Activated CD8-positive, alpha-beta memory T cell treated with anti-CD3 and anti-CD28 coated beads for 36 hours (primary cell): ENCODE data around the gene CCDC70. TPM values are rescaled to one million over a fixed set of nuclear protein-coding genes. Genes with fewer than 3 reads are reported as not detected.

Experiments
- CTCF ChIA-PET: fragments of 350-600 bp; sonication (Branson Sonifier 250); formaldehyde crosslinking; loops from one replicate; lab custom pipeline; 2021; ENCODE audit warnings: antibody characterized with exemption; lab: Charles Lee
- POLR2A ChIA-PET: fragments of 350-600 bp; sonication (Branson Sonifier 250); formaldehyde crosslinking; loops from one replicate; lab custom pipeline; 2021; ENCODE audit warnings: antibody characterized with exemption; lab: Charles Lee
- total RNA-seq, 2 experiments: library from RNA; stranded (reverse); gene quantifications; one replicate each; pipeline ENCODE4 v1.2.3, GENCODE V29; 2021

Gene CCDC70
- total RNA-seq = under 1 TPM in 1 of 2 experiments, not detected in 1; 0.42 TPM

DNA sequence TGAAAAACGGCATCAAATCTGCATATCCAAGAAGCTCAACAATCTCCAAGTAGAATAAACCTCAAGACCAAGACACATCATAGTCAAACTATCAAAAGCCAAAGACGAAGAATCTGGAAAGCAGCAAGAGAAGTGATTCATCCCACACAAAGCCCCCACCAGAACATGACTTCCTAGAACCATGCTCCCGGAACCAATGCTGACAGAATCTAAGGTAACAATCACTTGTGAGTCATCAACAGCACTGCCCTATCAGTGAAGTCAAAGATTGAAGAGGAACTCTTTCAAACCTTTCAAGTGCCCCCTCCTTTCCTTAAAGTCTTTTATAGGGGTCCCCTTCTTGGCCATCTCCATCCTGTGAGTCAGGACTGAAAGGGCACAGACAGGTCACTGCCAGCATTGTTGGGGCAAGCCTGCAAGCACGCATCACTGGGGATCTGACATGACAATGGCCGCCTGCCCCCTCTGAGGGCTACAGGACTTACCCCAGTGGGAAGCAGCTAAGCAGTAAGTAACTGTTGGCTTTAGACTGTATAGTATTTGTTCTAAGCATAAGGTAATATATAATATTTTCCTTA, at the start of gene CCDC70:
TSS of gene CCDC70 (plus strand) at position 247 of the 578 bp plus-strand sequence. CDS start 3,443 bp downstream, outside the sequence.
- POLR2A ChIA-PET = no interaction called here
- CTCF ChIA-PET = interaction anchor here (1.8 kb wide), 1 partner anchor 12 kb away, joined by 5 read pairs; no protein-coding TSS in a partner anchor

GRCh38 chr13:51814071-51814470, 47.7 kb upstream of the CCDC70 start:
- POLR2A ChIA-PET = no interaction called here
- CTCF ChIA-PET = interaction anchor here (1.0 to 4.0 kb wide), 7 partner anchors 8 to 315 kb away, joined by 3 to 20 read pairs (median 7); partner anchors contain the start of genes ALG11 and NEK5

DNA sequence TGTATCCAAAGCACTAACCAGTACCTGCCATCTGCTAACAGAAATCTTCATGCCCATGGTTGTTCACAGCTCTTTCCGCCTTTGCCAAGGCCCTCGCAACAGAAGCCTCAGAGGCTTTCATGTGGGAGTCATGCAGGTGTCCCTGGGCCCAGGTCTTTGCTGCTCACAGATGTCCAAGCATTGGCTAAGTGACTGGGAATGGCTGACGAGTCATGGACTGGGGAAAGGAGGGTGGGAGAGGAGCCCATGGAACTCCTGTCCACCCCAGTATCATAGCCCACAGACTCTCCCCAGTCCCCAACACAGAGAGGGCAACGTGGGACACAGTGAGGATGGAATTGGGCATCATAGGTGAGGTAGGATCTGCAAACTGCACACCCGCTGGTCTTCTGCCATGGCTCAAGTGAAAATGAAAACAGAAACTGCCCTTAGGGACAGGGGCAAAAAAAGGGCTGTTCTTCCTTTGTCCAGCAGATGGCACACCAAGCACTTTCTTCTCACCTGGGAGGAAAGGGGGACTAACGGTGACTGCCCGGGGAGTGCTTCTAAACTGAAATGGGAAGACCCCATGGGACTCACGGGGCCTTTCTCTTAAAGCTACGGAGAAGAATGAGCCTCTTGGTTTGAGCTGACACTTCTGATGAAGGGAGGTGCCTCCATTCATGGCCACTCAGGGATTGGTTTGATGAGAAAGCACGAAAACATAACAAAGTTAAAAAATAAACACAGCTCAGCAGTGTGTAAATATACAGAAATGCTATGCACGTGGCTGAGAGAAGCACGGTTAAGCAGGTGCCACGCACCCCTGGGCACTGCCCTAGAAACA, 46.7 kb upstream of the CCDC70 start:
- ChIA-PET POLR2A (no interaction called here), CTCF (interaction anchor here (0.9 to 4.0 kb wide), 19 partner anchors 9 to 314 kb away, joined by 3 to 20 read pairs (median 4); partner anchors contain the start of genes ALG11 and NEK5)

DNA sequence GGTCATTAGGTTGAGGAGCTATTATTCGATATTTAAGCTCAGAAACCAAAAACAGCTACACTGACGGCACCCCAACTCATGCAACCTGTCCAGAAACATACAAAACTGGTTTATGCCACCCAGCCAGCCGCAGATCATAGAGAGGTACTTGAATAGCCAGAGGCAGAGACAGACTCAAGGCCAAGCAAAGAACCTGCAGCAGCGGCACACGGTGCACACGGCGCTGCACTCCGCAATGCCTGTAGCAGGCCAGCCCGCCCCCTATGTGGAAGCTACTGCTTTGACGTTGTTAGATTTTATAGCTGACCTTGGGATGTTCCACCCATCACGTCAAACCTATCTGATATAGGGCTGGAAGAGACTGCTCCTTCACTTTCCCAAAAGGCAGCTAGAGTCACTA, 45.9 kb upstream of the CCDC70 start:
- POLR2A ChIA-PET = no interaction called here
- CTCF ChIA-PET = interaction anchor here (0.9 to 4.0 kb wide), 16 partner anchors 10 to 312 kb away, joined by 3 to 20 read pairs (median 4); no protein-coding TSS in a partner anchor

- POLR2A ChIA-PET = no interaction called here
- CTCF ChIA-PET = interaction anchor here (1.6 to 4.0 kb wide), 3 partner anchors 10 to 33 kb away, joined by 5 to 20 read pairs (median 10); no protein-coding TSS in a partner anchor
These were observed 45.0 kb upstream of the CCDC70 start for GRCh38 chr13:51816604-51817249.

- ChIA-PET POLR2A (no interaction called here), CTCF (no interaction called here)
These were observed 44.1 kb upstream of the CCDC70 start for GRCh38 chr13:51817717-51818116.

- POLR2A ChIA-PET = no interaction called here
- CTCF ChIA-PET = no interaction called here
These were observed 43.5 kb upstream of the CCDC70 start for GRCh38 chr13:51818276-51818675.

- CTCF ChIA-PET = interaction anchor here (1.2 kb wide), 2 partner anchors 13 kb away, joined by 4 to 7 read pairs; no protein-coding TSS in a partner anchor
- POLR2A ChIA-PET = no interaction called here
These were observed 42.8 kb upstream of the CCDC70 start for GRCh38 chr13:51818781-51819511.

DNA sequence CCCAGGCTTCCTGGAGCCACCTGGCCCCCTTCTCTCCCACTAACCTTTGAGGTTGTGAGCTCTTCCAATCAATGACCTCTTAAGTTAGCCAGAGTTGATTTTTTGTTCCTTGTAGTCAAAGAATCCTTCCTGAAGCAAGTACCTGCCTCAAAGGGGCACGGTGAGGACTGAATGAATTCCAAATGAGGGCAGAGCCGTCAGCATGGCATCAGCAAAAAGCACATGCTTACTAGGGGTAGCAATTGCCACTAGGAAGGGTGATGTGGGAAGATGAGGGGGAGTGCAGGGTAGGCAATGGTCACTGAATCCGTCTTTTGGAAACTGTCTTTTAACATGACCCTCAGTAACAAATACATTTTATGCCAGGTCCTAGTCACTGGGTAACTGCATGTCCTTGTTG, 42.2 kb upstream of the CCDC70 start:
- ChIA-PET CTCF (interaction anchor here (1.2 kb wide), 2 partner anchors 12 to 14 kb away, joined by 4 to 7 read pairs; no protein-coding TSS in a partner anchor), POLR2A (no interaction called here)

GRCh38 chr13:51820016-51820597, 41.7 kb upstream of the CCDC70 start:
- POLR2A ChIA-PET = no interaction called here
- CTCF ChIA-PET = interaction anchor here (0.6 to 1.3 kb wide), 6 partner anchors 10 to 503 kb away, joined by 3 to 7 read pairs (median 4); partner anchors contain the start of gene NEK5

- ChIA-PET CTCF (interaction anchor here (1.3 to 1.5 kb wide), 2 partner anchors 10 to 307 kb away, joined by 3 to 8 read pairs; partner anchors contain the start of gene NEK5), POLR2A (interaction anchor here (1.3 kb wide), 1 partner anchor 368 kb away, joined by 3 read pairs; the partner anchor contains the start of gene INTS6)
These were observed 40.2 kb upstream of the CCDC70 start for GRCh38 chr13:51821606-51822005.

DNA sequence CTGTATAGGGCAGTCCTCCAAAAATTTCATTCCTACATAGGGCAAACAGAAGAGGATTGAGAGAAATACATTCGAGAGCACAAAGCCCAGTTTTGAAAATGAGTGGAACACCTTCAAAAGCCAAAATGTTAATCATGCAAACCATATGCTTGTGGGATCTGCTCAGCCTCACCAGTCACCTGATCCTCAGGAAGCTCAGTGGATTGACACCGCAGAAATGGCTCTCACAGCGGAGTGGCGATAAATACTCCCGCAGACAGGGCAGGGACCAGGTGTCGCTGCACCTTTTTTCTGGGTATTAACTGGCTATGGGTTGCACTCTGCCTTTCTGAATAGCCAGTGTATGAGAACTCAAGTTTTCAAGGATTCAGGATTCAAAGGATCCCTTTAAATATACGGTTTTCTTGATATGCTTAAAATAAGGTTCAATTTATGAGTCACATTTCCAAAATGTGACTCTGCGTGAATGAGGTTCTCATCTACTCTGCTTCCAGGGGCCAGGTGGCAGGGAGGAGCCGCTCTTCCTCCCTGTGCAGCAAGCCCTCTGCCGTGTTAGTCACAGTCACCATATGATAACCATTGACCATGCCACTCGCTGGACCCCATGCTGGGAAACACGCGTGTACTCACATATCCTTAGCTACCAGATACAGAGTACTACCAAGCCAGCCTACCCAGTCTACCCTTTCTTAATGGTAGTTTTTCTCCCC, 39.5 kb upstream of the CCDC70 start:
- POLR2A ChIA-PET = interaction anchor here (1.3 kb wide), 1 partner anchor 369 kb away, joined by 3 read pairs; the partner anchor contains the start of gene INTS6
- CTCF ChIA-PET = interaction anchor here (1.5 kb wide), 1 partner anchor 9 kb away, joined by 8 read pairs; no protein-coding TSS in a partner anchor

DNA sequence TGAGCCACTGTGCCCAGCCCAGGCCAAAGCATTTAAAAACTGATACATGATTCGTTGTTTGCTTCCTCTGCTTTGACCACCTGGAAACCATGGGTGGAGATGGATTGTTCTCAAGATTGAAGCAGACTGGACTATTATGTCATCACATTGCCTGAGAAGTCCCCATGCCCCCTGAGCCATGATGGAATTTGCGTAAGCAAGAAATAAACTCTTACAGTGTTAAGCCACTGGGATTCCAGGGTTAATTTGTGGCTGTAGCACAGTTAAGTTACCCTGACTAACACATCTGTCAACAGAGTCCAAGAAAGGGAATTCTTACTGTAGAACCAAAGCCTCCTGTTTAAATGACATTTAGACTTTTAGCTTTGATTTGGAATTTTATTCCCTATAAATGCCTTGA, 38.4 kb upstream of the CCDC70 start:
- ChIA-PET POLR2A (no interaction called here), CTCF (no interaction called here)

DNA sequence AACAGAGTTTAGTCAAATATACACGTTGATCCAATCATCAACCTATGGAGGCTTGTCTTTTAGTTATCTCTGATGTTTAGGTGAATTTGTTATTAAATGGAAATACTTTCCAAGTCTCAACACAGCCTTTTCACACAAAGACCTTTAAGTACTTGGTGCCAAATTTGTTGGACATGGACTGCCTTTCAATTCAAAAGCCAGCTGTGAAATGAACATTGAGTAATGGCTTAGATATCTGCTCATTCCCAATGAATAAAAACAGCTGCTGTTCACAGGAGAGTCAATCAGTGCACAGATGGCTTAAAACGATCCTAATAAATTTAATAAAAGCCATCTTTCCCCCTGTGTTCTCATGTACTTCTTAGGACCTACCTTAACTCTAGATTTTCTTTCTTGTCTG, 37.9 kb upstream of the CCDC70 start:
- ChIA-PET POLR2A (no interaction called here), CTCF (no interaction called here)

GRCh38 chr13:51824712-51825111, 37.1 kb upstream of the CCDC70 start:
- ChIA-PET CTCF (interaction anchor here (1.5 kb wide), 1 partner anchor 24 kb away, joined by 5 read pairs; no protein-coding TSS in a partner anchor), POLR2A (interaction anchor here (1.4 kb wide), 1 partner anchor 19 kb away, joined by 7 read pairs; no protein-coding TSS in a partner anchor)

- ChIA-PET POLR2A (interaction anchor here (1.4 kb wide), 1 partner anchor 20 kb away, joined by 7 read pairs; no protein-coding TSS in a partner anchor), CTCF (interaction anchor here (0.9 to 1.5 kb wide), 5 partner anchors 13 to 24 kb away, joined by 3 to 5 read pairs (median 4); no protein-coding TSS in a partner anchor)
These were observed 36.6 kb upstream of the CCDC70 start for GRCh38 chr13:51825165-51825592.
